WERI-Rb-1 (cell line): ENCODE results near the gene ANO2.
"Not testable (repeated sequence)": the region's sequence is repeated elsewhere in the genome, so short reads cannot be mapped to it uniquely, and the experiment has no call there.

Source experiments
- DNase-seq: peaks from one replicate; pipeline ENCODE4 v3.0.0-alpha.2; 2020
- H3K27ac ChIP-seq: fragments of 250-450 bp; sonication (Bioruptor Pico); 2 replicates; pipeline ENCODE4 v1.5.1; 2020; ENCODE audit warnings: mild to moderate bottlenecking, moderate library complexity
- H3K27me3 ChIP-seq: fragments of 250-450 bp; sonication (Bioruptor Pico); 2 replicates; pipeline ENCODE4 v1.5.1; 2021; ENCODE audit warnings: mild to moderate bottlenecking, low read depth, moderate library complexity; ENCODE audit not compliant: insufficient read depth, severe bottlenecking
- H3K36me3 ChIP-seq: fragments of 250-450 bp; sonication (Bioruptor Pico); 2 replicates; pipeline ENCODE4 v1.5.1; 2020; ENCODE audit warnings: mild to moderate bottlenecking, moderate library complexity
- H3K4me3 ChIP-seq: 2 replicates; pipeline ENCODE4 v1.5.1; 2011; ENCODE audit warnings: low read depth, mild to moderate bottlenecking, control low read depth, low read length
- H3K9me3 ChIP-seq: fragments of 250-450 bp; sonication (Bioruptor Pico); 2 replicates; pipeline ENCODE4 v1.5.1; 2021; ENCODE audit warnings: mild to moderate bottlenecking, moderate library complexity; ENCODE audit not compliant: severe bottlenecking
- CTCF ChIP-seq: IDR thresholded peaks from 2 replicates; pipeline ENCODE4 v1.5.1; 2011; ENCODE audit warnings: low read depth, mild to moderate bottlenecking, control low read depth, inconsistent platforms, low read length

ANO2 gene

GRCh38 chr12:5665615-5666014 lies 279.4 kb downstream of the ANO2 start:
- TF ChIP-seq CTCF = no peak
- Histone ChIP-seq H3K4me3 (no peak overlapping the region), H3K27me3 (no peaks in the 10 kb centered on the region), H3K36me3 (no peaks in the 10 kb centered on the region), H3K9me3 (no peaks in the 10 kb centered on the region), H3K27ac (no peak overlapping the region)
- DNase-seq = no peak

DNA sequence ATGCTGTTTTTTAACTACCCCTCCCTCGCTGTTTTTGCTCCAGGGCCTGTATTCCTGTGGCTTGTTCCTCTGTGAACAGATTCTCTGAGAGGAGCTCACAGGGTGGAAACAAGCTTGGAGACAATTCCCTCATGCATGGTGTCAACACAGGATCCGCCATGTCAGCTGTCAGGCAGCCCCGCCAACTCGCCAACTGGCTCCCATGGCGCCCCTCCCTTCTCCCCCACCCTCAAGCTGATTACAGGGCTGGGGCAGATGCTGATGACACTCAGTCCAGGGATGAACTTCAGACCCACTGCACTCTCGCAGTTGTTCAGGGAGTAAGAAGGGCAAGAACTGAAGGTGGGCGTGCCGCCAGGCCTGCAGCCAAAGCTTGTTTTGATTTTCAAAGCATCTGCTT lies 283.2 kb downstream of the ANO2 start:
- H3K27ac ChIP-seq = 0 out of 2 replicates have a peak overlapping the region, but pooled peaks have one; percentile 24
- no peak for TF ChIP-seq CTCF
- DNase-seq = peak; percentile 73
- no peak overlapping the region for H3K4me3 ChIP-seq
- H3K36me3 ChIP-seq = no peaks in the 10 kb centered on the region
- no peaks in the 10 kb centered on the region for H3K27me3 ChIP-seq
- no peaks in the 10 kb centered on the region for H3K9me3 ChIP-seq

DNA sequence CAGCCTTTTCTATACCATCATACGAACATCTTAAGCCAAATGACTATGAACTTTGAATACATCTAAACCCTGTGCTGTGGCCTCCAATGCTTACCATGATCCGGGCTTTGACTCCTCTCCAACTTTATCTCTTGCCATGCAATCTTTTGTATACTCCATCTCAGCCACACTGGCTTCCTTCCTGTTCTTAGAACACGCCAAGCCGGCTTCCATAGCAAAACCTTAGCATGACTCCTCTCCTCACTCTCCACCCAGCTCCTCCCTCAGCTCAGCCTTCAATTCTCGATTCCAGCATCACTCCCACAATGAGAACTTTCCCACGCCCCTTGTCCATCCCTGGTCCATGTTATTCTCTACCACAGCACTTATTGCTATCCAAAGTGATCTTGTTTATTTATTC lies 284.8 kb downstream of the ANO2 start:
- no peak overlapping the region for H3K4me3 ChIP-seq
- no peaks in the 10 kb centered on the region for H3K36me3 ChIP-seq
- H3K27ac ChIP-seq = no peak overlapping the region
- H3K9me3 ChIP-seq = no peaks in the 10 kb centered on the region
- no peaks in the 10 kb centered on the region for H3K27me3 ChIP-seq
- DNase-seq = no peak
- no peak for TF ChIP-seq CTCF

DNA sequence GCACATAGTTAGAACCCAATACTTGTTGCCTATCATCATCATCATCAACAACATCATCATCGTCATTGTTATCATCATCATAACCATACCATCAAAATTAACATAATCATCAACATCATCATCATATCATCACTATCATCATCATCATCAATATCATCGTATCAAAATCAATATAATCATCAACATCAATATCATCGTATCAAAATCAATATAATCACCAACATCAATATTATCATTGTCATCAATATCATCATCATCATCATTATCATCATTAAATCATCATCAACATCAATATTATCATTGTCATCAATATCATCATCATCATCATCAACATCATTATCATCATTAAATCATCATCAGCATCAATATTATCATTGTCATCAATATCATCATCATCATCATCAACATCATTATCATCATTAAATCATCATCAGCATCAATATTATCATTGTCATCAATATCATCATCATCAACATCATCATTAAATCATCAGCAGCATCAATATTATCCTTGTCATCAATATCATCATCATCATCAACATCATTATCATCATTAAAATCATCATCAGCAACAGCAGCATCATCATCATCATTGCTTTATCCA lies 286.6 kb downstream of the ANO2 start:
- DNase-seq, H3K27me3 ChIP-seq, H3K27ac ChIP-seq, H3K9me3 ChIP-seq, H3K4me3 ChIP-seq, H3K36me3 ChIP-seq: not testable (repeated sequence)

GRCh38 chr12:5656836-5657235 lies 288.2 kb downstream of the ANO2 start:
- Histone ChIP-seq H3K27ac (no peak overlapping the region), H3K4me3 (no peak overlapping the region), H3K36me3 (no peaks in the 10 kb centered on the region), H3K9me3 (no peaks in the 10 kb centered on the region), H3K27me3 (no peaks in the 10 kb centered on the region)
- no peak for DNase-seq
- TF ChIP-seq CTCF = no peak

- Histone ChIP-seq H3K36me3 (no peaks in the 10 kb centered on the region), H3K4me3 (no peak overlapping the region), H3K9me3 (no peaks in the 10 kb centered on the region), H3K27me3 (no peaks in the 10 kb centered on the region), H3K27ac (no peak overlapping the region)
- no peak for TF ChIP-seq CTCF
- DNase-seq = no peak
Observed at GRCh38 chr12:5655120-5655519, 289.9 kb downstream of the ANO2 start.
